Left ventricle myocardium inferior (tissue), 1 donor: ENCODE data around the gene CNKSR3. TPM values are rescaled to one million over a fixed set of nuclear protein-coding genes. Genes with fewer than 3 reads are reported as not detected.

ENCODE experiments used
- DNase-seq: peaks from one replicate; pipeline ENCODE4 v3.0.0-alpha.2; 2020
- H3K27ac ChIP-seq: fragments of 200-600 bp; replicated peaks from 2 replicates; pipeline ENCODE4 v1.8.0; 2021
- H3K27me3 ChIP-seq: fragments of 200-600 bp; 2 replicates; pipeline ENCODE4 v1.8.0; 2021; ENCODE audit warnings: low read depth
- H3K36me3 ChIP-seq: fragments of 200-600 bp; 2 replicates; pipeline ENCODE4 v1.8.0; 2021
- H3K4me1 ChIP-seq: fragments of 200-600 bp; 2 replicates; pipeline ENCODE4 v1.8.0; 2021
- H3K4me3 ChIP-seq: fragments of 200-600 bp; 2 replicates; pipeline ENCODE4 v1.8.0; 2021; ENCODE audit warnings: mild to moderate bottlenecking, moderate library complexity
- H3K9me3 ChIP-seq: fragments of 200-600 bp; replicated peaks from 2 replicates; pipeline ENCODE4 v1.8.0; 2021
- CTCF ChIP-seq: fragments of 200-600 bp; IDR thresholded peaks from 2 replicates; pipeline ENCODE4 v1.8.0; 2021; ENCODE audit warnings: antibody characterized with exemption, mild to moderate bottlenecking, borderline replicate concordance
- intact Hi-C: fragments of 100-400 bp; cut with micrococcal nuclease; formaldehyde crosslinking; loops from one replicate; pipeline ENCODE4 v1.11.0; 2022
- total RNA-seq: library from RNA; stranded (reverse); fragmentation: NEBNext Ultra II Directional; extraction: Animal tissue kit (Norgen Biotek cat#: 25700); gene quantifications from one replicate; pipeline ENCODE4 v1.2.1, GENCODE V29; 2021
- donor health status: DM: no; HTN: yes; CAD: no; lungs with severe emphysema.

The CNKSR3 gene
- total RNA-seq, 1 donor from 2014 or later = 20.3 TPM

GRCh38 chr6:154535851-154536250 is 25.4 kb upstream of the CNKSR3 start:
- Histone ChIP-seq H3K36me3 (no peaks in the 10 kb centered on the region), H3K27ac (no peak overlapping the region), H3K27me3 (no peaks in the 10 kb centered on the region), H3K4me3 (no peak overlapping the region), H3K9me3 (no peaks in the 10 kb centered on the region), H3K4me1 (no peaks in the 10 kb centered on the region)
- intact Hi-C loops = no loop called here
- TF ChIP-seq CTCF = no peak
- DNase-seq = no peak

GRCh38 chr6:154535147-154535546 is 24.7 kb upstream of the CNKSR3 start:
- TF ChIP-seq CTCF = no peak
- no peak for DNase-seq
- Histone ChIP-seq H3K27ac (no peak overlapping the region), H3K4me1 (no peaks in the 10 kb centered on the region), H3K9me3 (no peaks in the 10 kb centered on the region), H3K27me3 (no peaks in the 10 kb centered on the region), H3K36me3 (no peaks in the 10 kb centered on the region), H3K4me3 (no peak overlapping the region)
- intact Hi-C loops = no loop called here

DNA sequence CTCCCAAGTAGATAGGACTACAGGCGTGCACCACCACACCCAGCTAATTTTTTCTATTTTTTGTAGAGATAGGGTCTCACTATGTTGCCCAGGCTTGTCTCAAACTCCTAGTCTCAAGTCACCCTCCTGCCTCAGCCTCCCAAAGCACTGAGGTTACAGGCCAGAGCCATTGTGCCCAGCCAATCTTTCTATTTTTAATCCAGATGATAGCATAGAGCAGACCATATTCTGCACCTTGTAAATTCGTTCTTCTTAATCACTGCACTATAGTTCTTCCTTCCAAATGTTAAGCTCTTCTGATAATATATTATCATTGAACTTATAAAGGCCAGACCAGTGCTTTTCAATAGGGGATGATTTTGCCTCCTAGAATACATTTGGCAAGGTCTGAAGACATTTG is 24.0 kb upstream of the CNKSR3 start:
- H3K4me1 ChIP-seq = no peaks in the 10 kb centered on the region
- intact Hi-C loops = no loop called here
- H3K36me3 ChIP-seq = no peaks in the 10 kb centered on the region
- no peaks in the 10 kb centered on the region for H3K27me3 ChIP-seq
- TF ChIP-seq CTCF = no peak
- H3K27ac ChIP-seq = no peak overlapping the region
- H3K9me3 ChIP-seq = no peaks in the 10 kb centered on the region
- H3K4me3 ChIP-seq = no peak overlapping the region
- DNase-seq = no peak

DNA sequence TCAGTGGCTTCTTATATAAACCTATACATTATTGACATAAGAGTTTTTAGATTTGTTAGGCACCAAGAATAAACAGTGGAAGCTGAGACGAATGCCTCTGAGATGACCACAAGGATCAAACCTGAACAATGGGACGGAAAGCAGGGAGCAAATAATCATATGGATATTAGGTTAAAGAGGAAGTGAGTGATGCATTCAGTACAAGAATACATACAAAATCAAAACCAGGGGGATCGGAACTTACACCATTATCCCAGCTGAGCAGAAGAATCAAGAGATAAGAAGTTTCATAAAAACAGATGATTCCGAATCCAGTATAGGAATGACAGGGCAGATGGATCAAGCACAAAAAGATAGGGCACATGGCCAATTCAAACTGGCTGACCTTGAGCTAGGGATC is 21.9 kb upstream of the CNKSR3 start:
- H3K9me3 ChIP-seq = no peaks in the 10 kb centered on the region
- H3K27ac ChIP-seq = no peak overlapping the region
- no peak for DNase-seq
- H3K27me3 ChIP-seq = no peaks in the 10 kb centered on the region
- H3K4me1 ChIP-seq = no peaks in the 10 kb centered on the region
- intact Hi-C loops = no loop called here
- no peak overlapping the region for H3K4me3 ChIP-seq
- H3K36me3 ChIP-seq = no peaks in the 10 kb centered on the region
- TF ChIP-seq CTCF = no peak

DNA sequence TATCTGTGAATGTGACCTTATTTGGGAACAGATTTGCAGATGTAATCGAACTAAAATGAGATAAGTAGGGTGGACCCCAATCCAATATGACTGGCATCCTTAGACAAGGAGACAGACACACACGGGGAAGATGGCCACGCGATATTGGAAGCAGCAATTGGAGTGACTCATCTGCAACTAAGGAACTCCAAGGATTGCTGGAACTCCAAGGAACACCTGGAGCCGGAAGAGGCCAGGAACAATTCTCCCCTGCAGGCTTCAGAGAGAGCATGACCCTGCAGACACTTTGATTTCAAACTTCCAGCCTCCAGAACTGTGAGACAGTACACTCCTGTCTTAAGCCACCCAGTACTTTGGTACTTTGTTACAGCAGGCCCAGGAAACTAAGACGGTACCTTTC is 19.5 kb upstream of the CNKSR3 start:
- intact Hi-C loops = no loop called here
- H3K4me1 ChIP-seq = no peaks in the 10 kb centered on the region
- no peak for TF ChIP-seq CTCF

DNA sequence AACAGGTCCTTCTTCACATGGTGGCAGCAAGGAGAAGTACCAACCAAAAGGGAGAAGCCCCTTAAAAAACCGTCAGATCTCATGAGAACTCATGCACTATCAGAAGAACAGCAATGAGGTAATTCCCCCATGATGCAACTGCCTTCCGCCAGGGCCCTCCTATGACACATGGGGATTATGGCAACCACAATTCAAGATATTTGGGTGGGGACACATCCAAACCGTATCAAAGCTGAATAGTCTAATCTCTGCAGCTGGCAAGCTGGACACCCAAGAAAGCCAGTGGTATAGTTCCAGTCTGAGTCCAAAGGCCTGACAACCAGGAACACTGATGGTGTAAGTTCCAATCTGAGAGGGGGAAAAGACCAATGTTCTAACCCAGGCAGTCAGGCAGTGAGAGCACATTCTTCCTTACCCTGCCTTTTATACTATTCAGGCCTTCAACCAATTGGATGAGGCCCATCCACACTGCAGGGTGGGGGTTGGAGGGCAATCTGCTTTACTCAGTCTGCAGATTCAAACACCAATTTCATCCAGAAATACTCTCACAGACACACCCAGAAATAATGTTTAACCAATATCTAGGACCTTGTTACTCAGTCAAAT is 17.9 kb upstream of the CNKSR3 start:
- Histone ChIP-seq H3K9me3 (no peaks in the 10 kb centered on the region), H3K36me3 (no peaks in the 10 kb centered on the region), H3K4me3 (no peak overlapping the region), H3K27ac (no peak overlapping the region), H3K27me3 (no peaks in the 10 kb centered on the region), H3K4me1 (no peaks in the 10 kb centered on the region)
- TF ChIP-seq CTCF = no peak
- intact Hi-C loops = no loop called here
- no peak for DNase-seq

More for the DNA sequence above, 19.5 kb upstream of the CNKSR3 start:
- H3K27ac ChIP-seq = no peak overlapping the region
- H3K27me3 ChIP-seq = no peaks in the 10 kb centered on the region
- no peaks in the 10 kb centered on the region for H3K9me3 ChIP-seq
- H3K36me3 ChIP-seq = no peaks in the 10 kb centered on the region
- H3K4me3 ChIP-seq = no peak overlapping the region
- DNase-seq = no peak
